Ishikawa (cell line): Measurements from ENCODE around the gene E2F3.

Source experiments
- CEBPB ChIP-seq: IDR thresholded peaks from 2 replicates; pipeline ENCODE4 v1.6.1; 2012
- CREB1 ChIP-seq: IDR thresholded peaks from 2 replicates; pipeline ENCODE4 v1.6.1; 2012; ENCODE audit warnings: low read depth
- EGR1 ChIP-seq: IDR thresholded peaks from 2 replicates; pipeline ENCODE4 v1.6.1; 2012
- EP300 ChIP-seq: IDR thresholded peaks from 2 replicates; pipeline ENCODE4 v1.6.1; 2012; ENCODE audit warnings: borderline replicate concordance
- FOXM1 ChIP-seq: IDR thresholded peaks from 2 replicates; pipeline ENCODE4 v1.6.1; 2012; ENCODE audit warnings: low read depth, borderline replicate concordance
- MAX ChIP-seq: IDR thresholded peaks from 2 replicates; pipeline ENCODE4 v1.6.1; 2012
- NFIC ChIP-seq: IDR thresholded peaks from 2 replicates; pipeline ENCODE4 v1.6.1; 2012
- RAD21 ChIP-seq: IDR thresholded peaks from 2 replicates; pipeline ENCODE4 v1.6.1; 2012; ENCODE audit warnings: low read depth
- REST ChIP-seq: IDR thresholded peaks from 2 replicates; pipeline ENCODE4 v1.6.1; 2012; ENCODE audit warnings: low read depth, mild to moderate bottlenecking
- TAF1 ChIP-seq: IDR thresholded peaks from 2 replicates; pipeline ENCODE4 v1.6.1; 2012; ENCODE audit warnings: low read depth, mild to moderate bottlenecking
- TCF12 ChIP-seq: IDR thresholded peaks from 2 replicates; pipeline ENCODE4 v1.6.1; 2012; ENCODE audit warnings: low read depth
- TEAD4 ChIP-seq: IDR thresholded peaks from 2 replicates; pipeline ENCODE4 v1.6.1; 2012
- YY1 ChIP-seq: IDR thresholded peaks from 2 replicates; pipeline ENCODE4 v1.6.1; 2012; ENCODE audit warnings: low read depth
- ZBTB7A ChIP-seq: IDR thresholded peaks from 2 replicates; pipeline ENCODE4 v1.6.1; 2012; ENCODE audit warnings: low read depth
- TF ChIP-seq, protein P1 (sequence below): IDR thresholded peaks from 2 replicates; pipeline ENCODE4 v1.6.1; 2012

E2F3 gene

GRCh38 chr6:20534295-20535262 is 132.9 kb downstream of the E2F3 start, which contains the start of gene CDKAL1:
CDKAL1 (plus strand) TSS chr6:20534457; CDS start chr6:20546351, 11,894 bp downstream.
- peak; percentile 9; the same call in 1 of the 2 replicates for TF ChIP-seq TEAD4
- peak; percentile 66 for TF ChIP-seq MAX
- no peak for TF ChIP-seq REST
- TF ChIP-seq, protein P1, sequence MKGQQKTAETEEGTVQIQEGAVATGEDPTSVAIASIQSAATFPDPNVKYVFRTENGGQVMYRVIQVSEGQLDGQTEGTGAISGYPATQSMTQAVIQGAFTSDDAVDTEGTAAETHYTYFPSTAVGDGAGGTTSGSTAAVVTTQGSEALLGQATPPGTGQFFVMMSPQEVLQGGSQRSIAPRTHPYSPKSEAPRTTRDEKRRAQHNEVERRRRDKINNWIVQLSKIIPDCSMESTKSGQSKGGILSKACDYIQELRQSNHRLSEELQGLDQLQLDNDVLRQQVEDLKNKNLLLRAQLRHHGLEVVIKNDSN = no peak
- TF ChIP-seq RAD21 = no peak
- TF ChIP-seq CEBPB = no peak
- no peak for TF ChIP-seq ZBTB7A
- 0 out of 2 replicates have a peak, but pooled peaks have one; percentile 35 for TF ChIP-seq CREB1
- 0 out of 2 replicates have a peak, but pooled peaks have one; percentile 16 for TF ChIP-seq TCF12
- no peak for TF ChIP-seq NFIC
- TF ChIP-seq EP300 = no peak
- TF ChIP-seq EGR1 = no peak
- TF ChIP-seq YY1 = peak; percentile 98
- TF ChIP-seq FOXM1 = no peak
- peak; percentile 95 for TF ChIP-seq TAF1

DNA sequence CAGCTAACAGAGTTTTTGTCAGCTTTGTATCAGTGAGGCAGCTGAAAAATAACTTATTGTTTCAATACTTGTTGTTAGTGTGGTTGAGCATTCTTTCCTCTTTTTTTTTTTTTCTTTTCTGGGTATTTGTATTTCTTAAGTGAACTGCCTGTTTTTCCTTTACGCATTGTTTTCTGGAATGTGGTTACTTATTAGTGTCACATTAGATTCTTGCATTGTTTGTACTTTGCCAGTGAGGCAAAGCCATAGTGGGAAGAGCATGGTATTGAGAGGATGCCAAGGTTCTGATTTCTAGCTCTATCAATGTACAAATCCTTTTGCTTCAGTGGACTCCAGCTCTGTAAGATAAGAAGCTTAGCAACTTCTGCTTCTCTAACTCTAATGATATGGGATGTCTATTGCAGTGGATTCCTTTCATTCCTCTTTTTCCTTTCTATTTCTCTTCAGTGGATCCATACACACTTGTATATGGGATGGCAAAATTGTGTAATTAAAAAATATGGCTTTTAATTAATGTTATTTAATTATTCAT is 136.5 kb downstream of the E2F3 start:
- no peak for TF ChIP-seq EGR1
- TF ChIP-seq, protein P1 = no peak
- no peak for TF ChIP-seq TAF1
- TF ChIP-seq FOXM1 = no peak
- no peak for TF ChIP-seq MAX
- TF ChIP-seq TEAD4 = no peak
- no peak for TF ChIP-seq NFIC
- TF ChIP-seq RAD21 = no peak
- TF ChIP-seq ZBTB7A = no peak
- no peak for TF ChIP-seq TCF12

GRCh38 chr6:20538907-20539306 is 137.2 kb downstream of the E2F3 start:
- no peak for TF ChIP-seq TCF12
- no peak for TF ChIP-seq EP300
- TF ChIP-seq, protein P1 = no peak
- no peak for TF ChIP-seq YY1
- TF ChIP-seq CEBPB = no peak
- TF ChIP-seq ZBTB7A = no peak

GRCh38 chr6:20539387-20539786 is 137.7 kb downstream of the E2F3 start:
- TF ChIP-seq ZBTB7A (no peak), TAF1 (no peak), EGR1 (no peak), CREB1 (no peak), TEAD4 (no peak), CEBPB (no peak), MAX (no peak), RAD21 (no peak), NFIC (no peak), REST (no peak), YY1 (no peak), EP300 (no peak), TCF12 (no peak), FOXM1 (no peak)
- TF ChIP-seq, protein P1 = no peak
